ENCODE data around the gene TTC32.
"Not testable (repeated sequence)": the region's sequence is repeated elsewhere in the genome, so short reads cannot be mapped to it uniquely, and the experiment has no call there.

TTC32 gene

DNA sequence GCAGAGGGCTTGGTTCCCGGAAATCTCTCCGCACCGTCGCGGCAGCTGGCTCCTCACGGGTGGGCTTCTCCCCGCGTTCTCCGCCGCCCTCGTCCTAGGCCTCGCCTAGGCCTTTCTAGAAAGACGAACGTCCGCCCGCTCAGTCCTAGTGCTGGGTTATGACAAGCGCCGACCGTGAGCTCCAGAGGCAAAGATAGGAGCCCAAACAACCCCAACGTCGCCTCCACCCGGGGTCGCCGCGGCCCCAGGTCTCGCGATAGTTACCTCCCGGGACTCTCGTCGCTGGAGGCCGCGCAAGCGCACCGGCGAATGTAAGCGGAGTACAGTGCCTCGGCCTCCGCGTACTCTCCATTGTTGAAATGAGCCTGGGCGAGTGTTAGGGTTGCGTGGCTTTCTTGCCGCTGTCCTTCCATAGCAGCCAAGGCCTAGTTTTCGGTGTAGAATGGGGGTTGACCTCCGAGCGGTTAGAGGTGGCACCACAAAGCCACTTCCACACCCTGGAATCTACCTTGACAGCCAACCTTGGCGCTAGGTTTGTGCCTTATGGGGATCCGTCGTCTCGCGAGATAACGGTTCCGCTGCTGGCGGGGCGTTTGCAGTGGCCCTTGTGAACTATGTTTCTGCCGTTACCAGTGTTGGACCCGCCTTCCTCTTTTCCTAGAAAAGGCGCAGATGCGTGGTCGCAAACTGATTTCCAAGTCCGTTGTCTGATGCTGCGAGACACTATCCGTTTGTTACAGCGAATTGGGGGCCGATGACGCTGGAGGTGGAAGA, at the start of gene TTC32:
Gene TTC32, minus strand, starts transcription at position 542 of the 774 bp plus-strand sequence. Its CDS starts 129 bp downstream, at position 413.
- DNase-seq (ENCODE audit: low read depth, low spot score), result peak; percentile 90

DNA sequence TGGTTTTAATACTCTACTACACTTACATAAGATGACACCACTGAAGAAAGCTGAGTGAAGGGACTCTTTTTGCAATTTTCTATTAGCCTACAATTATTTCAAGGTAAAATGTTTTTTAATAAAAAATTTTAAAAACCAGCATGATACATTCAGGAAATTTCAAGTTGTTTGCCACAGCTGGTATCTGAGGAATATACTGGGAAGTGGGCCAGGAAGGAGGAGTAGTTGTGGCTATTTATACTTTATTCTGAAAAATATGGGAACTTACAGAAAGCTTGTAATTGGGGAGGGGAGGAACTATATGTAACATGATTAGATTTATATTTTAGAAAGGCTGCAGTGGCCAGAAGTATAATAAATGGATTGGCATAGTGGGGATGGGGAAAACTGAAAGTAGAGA, 47.3 kb upstream of the TTC32 start:
- no peak for DNase-seq (ENCODE audit: low read depth, low spot score)

- DNase-seq (ENCODE audit: low read depth, low spot score), result no peak
These were observed 45.6 kb upstream of the TTC32 start for GRCh38 chr2:19947184-19947940.

- DNase-seq (ENCODE audit: low read depth, low spot score), result no peak
These were observed 42.5 kb upstream of the TTC32 start for GRCh38 chr2:19944205-19944845.

DNA sequence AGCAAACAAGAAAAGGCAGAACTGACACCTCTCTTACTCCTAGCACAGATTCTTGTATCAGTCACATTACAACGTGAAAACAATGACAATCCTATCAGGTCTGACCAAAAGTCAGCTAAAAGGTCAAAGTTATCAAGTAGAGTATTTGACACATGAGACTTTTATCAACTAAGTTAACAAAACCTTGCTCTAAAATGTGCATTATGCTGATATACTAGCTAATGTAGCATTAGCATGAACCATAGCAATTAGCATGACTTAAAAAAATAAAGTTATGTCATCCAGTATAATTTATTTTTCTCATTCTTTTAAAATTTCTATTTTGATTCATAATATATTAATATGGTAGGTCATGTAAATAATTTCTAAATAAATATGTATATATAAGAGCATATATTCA, 41.4 kb upstream of the TTC32 start:
- no peak for DNase-seq (ENCODE audit: low read depth, low spot score)

DNA sequence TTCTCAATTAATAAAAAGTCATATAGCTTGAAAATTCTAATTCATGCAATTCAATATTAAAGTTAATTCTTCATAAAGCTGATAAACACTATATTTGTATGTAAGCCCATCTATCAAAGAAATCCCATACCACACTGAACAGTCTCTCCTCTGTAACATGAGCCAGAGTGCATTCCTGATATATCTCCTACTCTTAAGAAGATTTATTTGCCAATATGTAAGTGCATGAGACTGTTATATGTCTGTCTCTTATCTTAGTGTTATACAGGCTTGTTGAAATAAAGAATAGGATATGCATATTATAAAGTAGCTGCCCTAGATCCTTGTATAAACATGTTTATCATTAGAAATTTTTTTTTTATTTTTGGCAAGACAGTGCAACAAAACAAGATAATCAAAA, 40.4 kb upstream of the TTC32 start:
- DNase-seq (ENCODE audit: low read depth, low spot score), result no peak

GRCh38 chr2:19937004-19937403, 35.2 kb upstream of the TTC32 start:
- no peak for DNase-seq (ENCODE audit: low read depth, low spot score)

DNA sequence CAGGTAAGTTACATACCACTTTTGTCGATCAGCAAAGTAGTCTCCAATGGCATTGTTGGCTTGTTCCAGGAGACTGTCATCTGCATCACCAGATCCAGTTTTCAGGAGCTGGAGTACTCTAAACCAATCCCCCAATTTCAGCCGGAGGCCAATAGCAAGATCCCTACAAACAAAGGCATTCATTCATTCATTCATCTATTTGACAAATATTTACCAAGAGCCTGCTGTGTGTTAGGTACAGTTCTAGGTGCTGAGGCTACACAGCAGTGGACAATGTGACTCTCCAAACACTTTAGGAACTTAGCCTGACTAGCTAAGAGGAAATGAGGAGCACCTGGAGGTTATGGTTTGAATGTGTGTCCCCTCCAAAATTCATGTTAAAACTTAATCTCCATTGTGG, 34.4 kb upstream of the TTC32 start:
- no peak for DNase-seq (ENCODE audit: low read depth, low spot score)

GRCh38 chr2:19933351-19933981, 31.7 kb upstream of the TTC32 start:
- DNase-seq (ENCODE audit: low read depth, low spot score), result no peak

DNA sequence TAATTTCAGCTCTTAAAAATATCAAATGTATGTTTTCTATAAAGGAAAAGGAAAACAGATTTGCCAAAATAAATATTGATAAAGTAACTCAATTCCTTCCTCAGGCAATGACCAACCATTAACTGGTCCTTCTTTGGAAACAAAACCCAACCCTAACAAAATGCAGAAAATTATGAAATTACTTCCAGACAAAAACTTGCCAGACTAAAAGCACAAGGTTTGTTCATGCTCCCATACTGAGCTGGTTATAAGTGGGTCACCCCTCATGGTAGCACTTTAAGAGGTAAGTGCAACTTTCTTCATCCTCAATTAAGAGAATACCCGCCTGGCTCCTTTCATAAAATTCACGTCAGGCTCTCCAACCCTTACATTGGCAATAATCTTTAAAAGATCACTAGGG, 31.1 kb upstream of the TTC32 start:
- DNase-seq (ENCODE audit: low read depth, low spot score), result no peak

GRCh38 chr2:19929226-19929625, 27.4 kb upstream of the TTC32 start:
- DNase-seq (ENCODE audit: low read depth, low spot score), result no peak

- not testable (repeated sequence) for DNase-seq (ENCODE audit: low read depth, low spot score)
These were observed 26.0 kb upstream of the TTC32 start for GRCh38 chr2:19927816-19928215.

- not testable (repeated sequence) for DNase-seq (ENCODE audit: low read depth, low spot score)
These were observed 22.7 kb upstream of the TTC32 start for GRCh38 chr2:19924526-19924925.

GRCh38 chr2:19922188-19922587, 20.4 kb upstream of the TTC32 start:
- not testable (repeated sequence) for DNase-seq (ENCODE audit: low read depth, low spot score)

DNA sequence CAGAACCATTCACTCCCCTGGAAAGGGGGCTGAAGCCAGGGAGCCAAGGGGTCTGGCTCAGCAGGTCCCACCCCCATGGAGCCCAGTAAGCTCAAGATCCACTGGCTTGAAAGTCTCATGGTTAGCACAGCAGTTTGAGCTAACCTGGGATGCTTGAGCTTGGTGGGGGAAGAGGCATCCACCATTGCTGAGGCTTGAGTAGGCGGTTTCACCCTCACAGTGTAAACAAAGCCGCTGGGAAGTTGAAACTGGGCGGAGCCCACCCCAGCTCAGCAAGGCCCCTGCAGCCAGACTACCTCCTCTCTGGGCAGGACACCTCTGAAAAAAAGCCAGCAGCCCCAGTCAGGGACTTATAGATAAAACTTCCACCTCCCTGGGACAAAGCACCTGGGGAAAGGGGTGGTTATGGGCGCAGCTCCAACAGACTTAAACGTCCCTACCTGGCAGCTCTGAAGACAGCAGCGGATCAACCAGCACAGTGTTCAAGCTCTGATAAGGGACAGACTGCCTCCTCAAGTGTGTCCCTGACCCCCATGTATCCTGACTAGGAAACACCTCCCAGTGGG, 14.7 kb upstream of the TTC32 start:
- DNase-seq (ENCODE audit: low read depth, low spot score), result no peak

DNA sequence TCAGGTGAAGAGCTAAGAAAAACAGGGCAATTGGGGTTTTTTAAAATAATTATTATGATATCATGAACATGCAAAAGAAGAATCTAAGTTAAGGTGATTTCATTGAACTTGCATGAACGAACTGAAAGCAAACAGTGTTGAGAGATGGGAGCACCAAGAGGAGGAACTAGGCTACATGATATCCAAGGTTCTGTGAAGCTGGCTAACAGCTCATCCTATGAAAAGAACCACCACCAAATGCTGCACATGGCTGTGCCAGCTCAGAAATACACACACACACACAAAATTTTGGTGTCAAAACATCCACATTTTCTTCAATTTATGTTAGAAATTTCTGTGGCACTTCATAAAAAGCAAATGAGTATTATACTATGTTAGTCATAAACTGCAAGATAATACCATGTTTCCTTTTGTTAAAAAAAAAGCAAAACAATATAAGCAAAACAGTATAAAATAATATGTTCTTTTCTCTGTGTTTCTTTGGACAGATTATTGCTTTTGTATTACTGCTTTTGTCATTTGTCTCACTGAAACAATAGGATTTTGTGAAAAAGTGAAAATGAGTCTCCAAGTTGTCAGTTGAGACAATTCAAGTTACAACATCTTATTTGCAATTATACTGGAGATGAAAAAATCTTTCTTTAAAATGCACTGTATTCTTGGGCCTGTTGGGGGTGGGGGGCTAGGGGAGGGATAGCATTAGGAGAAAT, 12.6 kb upstream of the TTC32 start:
- DNase-seq (ENCODE audit: low read depth, low spot score), result no peak

DNA sequence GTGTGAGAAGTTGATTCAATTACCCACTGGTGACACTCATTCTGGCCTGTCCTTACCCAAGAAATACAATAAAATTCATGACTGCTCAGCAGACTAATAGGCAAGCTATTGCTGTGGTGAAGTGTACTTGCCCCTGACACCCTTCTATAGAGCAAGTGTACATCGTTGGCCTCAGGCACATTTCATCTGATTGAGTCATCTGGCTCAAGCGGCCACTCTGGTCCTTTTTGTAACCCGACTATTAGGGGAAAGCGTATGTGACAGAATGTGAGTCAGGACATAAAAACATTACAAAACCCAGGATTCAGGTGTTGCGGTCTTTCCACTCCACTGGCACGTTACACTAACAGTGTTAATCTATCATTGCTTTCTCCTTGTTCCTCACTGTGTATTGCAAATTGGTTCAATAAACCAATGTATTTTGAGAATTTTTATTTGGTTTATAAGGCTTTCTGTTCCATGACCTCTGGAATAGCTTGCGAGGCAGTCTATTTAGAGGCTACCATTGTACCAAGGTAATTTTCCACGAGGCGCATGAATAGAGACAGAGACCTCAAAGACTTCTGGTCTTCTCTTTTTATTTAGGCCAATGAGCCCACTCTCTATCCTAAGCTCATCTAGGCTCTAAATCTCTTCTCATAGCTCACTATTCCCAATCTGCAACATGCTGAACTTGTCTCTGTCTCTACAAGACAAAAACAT, 10.2 kb upstream of the TTC32 start:
- DNase-seq (ENCODE audit: low read depth, low spot score), result no peak

DNA sequence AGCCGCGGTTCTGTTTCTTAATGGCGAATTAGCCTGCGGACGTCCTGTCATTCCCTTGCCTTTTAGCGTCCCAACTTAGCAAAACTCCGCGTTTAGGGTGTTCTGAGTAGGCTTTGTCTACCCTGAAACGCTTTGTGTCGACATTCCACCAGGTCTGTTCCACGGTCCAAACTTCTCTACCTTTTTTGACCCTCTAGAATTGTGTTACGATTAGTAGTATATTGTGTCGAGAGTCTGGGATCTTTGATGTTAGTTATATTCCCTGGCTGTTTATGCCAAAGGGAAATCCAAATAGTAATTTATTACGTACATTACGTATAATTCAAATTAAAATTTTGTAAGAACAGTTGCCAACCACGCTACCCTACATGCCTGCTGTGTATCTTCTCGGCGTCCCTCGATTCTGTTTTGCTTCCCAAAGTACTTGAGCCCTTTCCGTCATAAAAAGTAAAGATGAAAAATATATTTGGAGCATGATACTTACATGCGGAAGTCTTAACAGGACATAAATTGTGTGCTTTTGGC, 495 bp upstream of the TTC32 start:
- no peak for DNase-seq (ENCODE audit: low read depth, low spot score)

GRCh38 chr2:19900931-19901441, 797 bp downstream of the TTC32 start:
- no peak for DNase-seq (ENCODE audit: low read depth, low spot score)

All from smooth muscle cell of the brain vasculature (primary cell).